NCI-H226 (cell line): ENCODE data around the gene DBH.

ENCODE experiments used
- DNase-seq: peaks from one replicate; pipeline ENCODE4 v3.0.0-alpha.2; 2015

Gene DBH

GRCh38 chr9:133645021-133645765 is 9.0 kb downstream of the DBH start:
- no peak for DNase-seq

- DNase-seq, result no peak
These were observed 11.0 kb downstream of the DBH start for GRCh38 chr9:133647148-133647547.

DNA sequence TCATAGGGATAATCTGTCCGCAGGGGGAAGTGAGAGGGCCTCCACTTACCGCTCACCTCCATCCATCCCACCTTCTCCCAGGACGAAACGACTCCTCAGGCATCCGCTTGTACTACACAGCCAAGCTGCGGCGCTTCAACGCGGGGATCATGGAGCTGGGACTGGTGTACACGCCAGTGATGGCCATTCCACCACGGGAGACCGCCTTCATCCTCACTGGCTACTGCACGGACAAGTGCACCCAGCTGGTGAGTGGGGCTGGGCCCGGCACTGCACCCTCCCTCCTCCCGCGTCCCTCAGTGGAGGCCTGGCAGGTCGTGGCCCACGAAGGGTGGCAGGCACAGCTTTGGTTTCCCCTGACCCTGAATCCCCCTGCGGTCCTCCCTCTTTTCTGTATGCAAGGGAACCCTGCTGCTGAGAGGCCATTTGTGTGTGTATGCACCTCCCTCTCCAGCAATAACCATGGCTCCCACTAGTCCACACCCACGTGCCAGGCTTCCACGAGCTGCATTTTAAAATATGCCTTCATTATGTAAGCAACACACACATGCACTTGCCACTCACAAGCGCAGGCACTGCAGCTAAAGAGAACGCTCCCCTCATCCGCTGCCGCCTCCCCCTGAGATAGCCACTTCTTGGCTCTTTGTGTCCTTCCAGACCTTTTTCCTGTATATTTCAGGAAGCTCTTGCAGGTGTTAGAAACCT is 11.8 kb downstream of the DBH start:
- DNase-seq, result no peak

DNA sequence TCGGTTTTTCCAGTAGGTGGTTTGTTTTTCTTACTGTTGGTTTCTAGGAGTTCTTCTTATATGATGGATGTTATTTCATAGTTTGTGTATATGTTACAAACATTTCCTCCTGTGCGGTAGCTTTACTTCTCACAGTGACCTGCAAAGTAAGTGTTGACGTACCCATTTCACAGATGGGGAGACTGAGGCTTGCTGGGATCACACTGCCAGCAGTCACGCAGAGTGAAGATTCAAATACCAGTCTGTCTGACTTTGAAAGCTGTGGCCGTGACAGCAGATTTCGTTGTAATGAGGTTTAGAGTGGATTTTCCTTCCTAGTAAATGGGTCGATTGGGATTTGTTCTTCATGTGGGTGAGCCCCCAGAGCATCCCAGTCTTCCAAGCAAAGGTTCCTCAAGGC is 13.0 kb downstream of the DBH start:
- no peak for DNase-seq

DNA sequence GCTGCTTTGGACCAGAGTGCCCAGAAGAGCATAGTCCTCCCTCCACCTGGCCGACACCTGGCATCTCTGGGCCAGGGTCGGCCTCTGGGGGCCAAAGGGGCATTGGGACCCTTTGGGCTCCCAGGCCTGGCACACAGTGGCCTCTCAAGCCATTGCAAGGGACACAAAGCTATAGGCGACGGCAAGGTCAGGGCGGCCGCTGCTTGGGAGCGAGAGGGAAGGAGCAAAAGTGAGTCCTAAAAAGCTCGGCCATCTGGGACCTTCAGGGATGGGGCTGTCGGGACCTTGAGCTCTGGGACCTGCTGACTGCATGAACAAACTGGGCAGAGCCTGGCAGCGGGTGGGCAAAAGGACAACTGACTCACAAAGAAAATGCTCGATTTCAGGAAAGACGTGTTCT is 13.9 kb downstream of the DBH start:
- DNase-seq, result no peak

- no peak for DNase-seq
These were observed 17.5 kb downstream of the DBH start for GRCh38 chr9:133653638-133654037.

DNA sequence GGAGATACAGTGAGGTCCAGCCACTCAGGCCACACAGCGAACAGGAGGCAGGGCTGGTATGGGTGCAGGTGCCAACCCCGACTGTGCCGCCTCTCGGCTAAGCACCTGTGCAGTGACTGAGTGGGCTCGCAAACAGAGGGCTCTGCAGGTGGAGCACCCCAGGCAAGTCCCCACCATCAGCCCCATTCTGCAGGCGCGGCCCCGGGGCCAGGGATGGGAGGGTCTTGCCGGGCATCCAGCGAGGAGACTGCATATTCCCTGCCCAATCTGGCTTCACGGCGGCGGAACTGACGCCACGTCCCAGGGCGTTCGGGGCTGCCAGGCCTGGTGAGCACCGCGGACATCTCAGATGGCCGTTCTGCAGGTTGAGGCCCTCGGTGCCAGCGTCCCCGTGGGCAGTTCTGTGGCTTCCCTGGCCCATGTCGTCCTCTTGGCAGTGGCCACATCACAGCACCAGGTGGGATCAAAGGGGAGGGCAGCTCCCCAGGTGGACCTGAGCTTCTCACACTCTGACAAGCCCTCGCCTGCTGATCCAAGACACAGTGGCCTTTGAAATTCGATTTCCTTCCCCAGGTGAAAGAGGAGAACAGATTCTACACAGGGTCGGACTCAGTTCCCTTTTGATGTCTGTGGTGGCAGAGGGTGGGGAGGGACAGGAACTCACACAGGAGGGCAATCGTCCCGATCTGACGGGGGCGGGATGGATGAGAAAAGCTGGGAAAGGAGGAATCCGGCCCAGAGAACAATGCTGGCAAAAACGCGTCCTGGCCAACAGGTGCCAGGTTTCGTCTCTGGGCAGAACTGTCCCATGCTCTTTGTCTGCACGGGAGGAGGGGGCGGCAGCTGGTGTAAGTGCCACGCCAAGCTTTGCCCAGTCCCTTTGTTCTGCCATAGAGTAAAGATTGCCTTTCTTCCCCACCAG is 18.8 kb downstream of the DBH start:
- DNase-seq, result no peak

DNA sequence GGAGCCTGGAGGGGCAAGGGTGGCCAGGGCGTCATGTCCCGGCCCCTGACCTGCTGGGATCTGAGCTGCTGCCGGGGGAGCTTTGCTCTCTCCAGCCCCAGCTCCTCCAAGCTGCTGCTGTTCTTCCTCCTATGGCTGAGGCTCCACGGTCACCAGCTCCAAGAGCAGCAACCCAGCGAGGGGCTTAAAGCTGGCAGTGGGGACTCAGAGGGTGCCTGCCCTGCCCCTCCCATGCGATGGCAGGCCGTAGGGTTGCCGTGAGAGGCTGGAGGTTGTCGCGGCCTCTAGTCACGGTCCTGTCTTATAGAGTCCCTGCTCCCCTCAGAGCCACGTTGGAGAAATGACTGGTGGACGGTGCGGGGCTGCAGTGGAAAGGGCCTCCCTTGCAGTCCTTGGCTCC is 19.5 kb downstream of the DBH start:
- no peak for DNase-seq

DNA sequence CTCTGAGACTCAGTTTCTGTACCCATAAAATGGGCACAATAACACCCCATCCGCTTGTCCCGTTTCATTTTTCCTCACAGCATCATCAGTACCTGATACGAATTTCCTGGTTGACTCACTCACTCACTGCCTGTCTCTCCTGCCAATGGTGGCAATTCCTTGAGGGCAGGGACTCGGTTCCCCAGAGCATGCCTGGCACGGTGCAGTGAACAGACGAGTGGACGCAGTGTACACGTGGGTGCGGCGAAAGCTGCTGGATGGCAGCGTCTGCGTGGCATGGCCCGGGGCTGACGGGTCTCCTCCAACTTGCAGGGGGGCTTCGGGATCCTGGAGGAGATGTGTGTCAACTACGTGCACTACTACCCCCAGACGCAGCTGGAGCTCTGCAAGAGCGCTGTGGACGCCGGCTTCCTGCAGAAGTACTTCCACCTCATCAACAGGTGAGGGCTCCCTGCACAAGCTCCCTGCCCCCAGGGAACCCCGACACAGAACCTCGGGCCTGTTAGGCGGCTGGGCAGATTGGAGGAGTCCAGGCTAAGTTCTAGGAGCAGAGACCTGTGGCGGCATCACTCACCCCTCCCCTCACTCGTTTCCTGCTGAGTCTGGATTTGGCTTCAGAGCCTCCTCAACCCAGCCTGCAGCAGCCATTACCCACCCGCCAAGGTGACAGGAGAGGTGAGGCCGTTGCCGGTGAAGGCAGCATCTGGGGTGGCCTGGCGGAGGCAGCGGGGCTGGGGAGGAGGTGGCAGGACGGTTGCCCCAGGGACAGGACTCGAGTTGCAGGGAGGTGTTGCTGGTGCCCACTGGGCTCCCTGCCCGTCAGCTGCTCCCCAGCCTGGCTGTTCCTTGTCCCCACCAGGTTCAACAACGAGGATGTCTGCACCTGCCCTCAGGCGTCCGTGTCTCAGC is 20.3 kb downstream of the DBH start:
- DNase-seq, result no peak

- DNase-seq, result no peak
These were observed 21.0 kb downstream of the DBH start for GRCh38 chr9:133657120-133657661.

DNA sequence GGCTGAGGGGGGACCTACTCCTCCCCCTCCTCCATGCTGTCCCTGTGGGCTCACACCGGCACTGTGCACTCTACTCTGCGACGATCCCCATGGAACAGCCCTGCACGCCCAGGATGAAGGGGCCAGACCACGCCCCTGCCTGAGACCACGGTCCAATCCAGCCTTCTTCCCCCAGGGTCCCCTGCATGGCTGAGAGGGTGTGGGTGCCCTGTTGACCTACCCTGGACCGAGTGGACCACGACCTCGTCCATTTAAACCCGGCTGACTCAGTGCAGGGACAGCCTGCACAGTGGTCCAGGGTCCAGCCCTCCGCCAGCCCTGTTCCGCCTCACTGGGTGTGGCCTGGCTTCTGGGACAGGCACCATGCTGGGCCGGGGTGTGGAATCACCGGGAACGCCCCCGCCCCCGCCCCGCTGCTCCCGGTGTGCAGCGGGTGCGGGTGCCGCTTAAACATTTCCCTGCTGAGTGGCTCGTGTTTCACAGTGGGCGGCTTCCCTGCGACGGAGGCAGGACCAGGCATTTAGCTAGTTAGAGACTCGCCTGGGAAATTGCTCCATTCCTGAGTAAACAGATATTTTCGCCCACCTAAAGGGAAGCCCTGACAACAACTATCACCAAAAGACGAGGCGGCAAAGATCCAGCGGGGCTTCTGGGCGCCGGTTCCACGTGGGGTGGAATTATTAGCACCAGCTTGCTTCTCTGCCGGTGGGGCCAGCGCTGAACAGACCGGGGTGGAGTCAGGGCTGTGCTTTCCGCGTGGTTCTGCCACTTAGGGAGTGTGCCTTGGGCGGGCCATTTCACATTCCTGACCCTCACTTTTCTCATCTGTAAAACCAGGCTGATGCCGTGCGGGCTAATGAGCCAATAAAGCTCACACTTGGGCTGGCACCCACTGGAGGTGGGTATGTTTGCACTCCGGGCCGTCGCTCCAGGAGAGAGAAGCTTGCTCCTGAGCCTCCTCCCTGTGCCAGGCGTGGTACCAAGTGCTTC is 22.6 kb downstream of the DBH start:
- peak; percentile 34 for DNase-seq

DNA sequence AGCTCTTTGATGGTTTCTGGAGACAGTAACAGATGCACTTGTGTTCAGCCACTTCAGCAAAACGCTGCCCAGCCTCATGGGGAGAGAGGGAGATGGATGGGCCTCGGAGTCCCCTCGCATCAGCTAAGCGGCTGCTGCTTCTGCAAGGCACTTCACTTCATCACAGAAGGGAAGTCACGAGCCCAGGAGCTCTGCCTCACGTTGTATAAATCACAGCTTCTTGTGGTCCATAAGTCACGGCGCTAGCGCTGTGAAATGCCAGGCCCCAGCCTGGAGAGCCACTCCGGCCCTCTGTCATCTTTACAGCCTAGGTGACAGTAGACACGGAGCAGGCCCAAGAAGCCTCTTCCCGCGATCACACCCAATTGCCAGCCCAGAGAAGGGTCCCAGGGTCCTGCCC is 23.4 kb downstream of the DBH start:
- no peak for DNase-seq

- DNase-seq, result no peak
These were observed 25.8 kb downstream of the DBH start for GRCh38 chr9:133661846-133662540.

GRCh38 chr9:133664173-133665050 is 28.2 kb downstream of the DBH start:
- DNase-seq, result no peak

DNA sequence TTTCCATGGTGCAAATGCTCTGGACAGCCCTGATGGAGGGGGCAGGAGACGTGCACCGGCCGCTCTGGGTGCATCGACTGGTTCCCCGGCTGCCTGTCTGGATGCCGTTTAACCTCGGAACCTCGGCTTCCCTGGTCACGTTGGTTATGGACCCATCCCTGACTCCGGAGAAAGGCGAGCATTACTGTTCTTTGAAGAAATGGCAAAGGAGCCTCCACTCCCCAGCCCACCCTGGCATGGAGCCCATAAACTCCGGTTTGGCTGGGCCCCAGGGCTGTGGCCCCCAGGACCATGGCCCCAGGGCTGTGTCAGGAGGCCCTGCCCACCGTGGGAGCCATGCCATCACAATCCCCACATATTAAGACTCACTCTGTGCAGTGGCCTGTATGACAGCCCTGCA is 28.9 kb downstream of the DBH start:
- DNase-seq, result no peak

GRCh38 chr9:133665535-133665934 is 29.4 kb downstream of the DBH start:
- DNase-seq, result no peak

GRCh38 chr9:133666387-133666786 is 30.2 kb downstream of the DBH start:
- DNase-seq, result no peak

DNA sequence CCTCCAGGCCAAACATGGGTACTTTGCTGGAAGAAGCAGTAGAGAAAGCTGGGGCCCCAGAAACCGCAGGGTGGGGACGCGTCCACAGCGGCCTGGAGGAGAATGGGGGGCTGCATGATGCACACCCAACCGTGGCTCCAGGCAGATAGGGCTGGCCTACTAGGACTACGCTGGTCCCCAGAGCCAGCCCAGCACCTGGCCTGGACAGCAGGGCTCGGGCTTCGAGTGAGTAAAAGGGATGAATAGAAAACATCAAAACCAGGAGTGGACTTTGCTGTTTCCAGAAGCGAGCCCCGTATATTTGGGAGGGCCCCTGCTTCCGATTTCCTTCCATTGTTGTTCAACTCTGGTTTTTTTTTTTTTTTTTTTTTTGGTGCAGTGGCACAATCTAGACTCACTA is 30.7 kb downstream of the DBH start:
- no peak for DNase-seq

- DNase-seq, result no peak
These were observed 31.7 kb downstream of the DBH start for GRCh38 chr9:133667759-133668450.
